Adrenal gland (tissue), 12 donors: ENCODE data around the gene COL8A2. TPM values are rescaled to one million over a fixed set of nuclear protein-coding genes. Genes with fewer than 3 reads are reported as not detected.
A peak's percentile ranks its signal among the peaks of the same experiment; 100 is the strongest.

ENCODE experiments used
- DNase-seq, 7 donors: peaks; one replicate each; pipeline ENCODE4 v3.0.0-alpha.2; 2019 to 2020
- H3K27ac ChIP-seq, 5 donors: fragments of 200-600 bp; sonication (generic) in 4 of 5; 1 replicate in 3 of 5; 2 replicates in 2 of 5; pipeline versions ENCODE4 v1.5.1 to v1.8.0; 2016 to 2020; ENCODE audit warnings: mild to moderate bottlenecking in 1 of 5
- H3K27me3 ChIP-seq: fragments of 200-600 bp; 2 replicates; pipeline ENCODE4 v1.8.0; 2021
- H3K36me3 ChIP-seq, 2 donors: fragments of 200-600 bp; replicated peaks in 1 of 2; 1 replicate in 1 of 2; 2 replicates in 1 of 2; pipeline versions ENCODE4 v1.5.1 to v1.8.0; 2018 to 2022
- H3K4me1 ChIP-seq, 2 donors: fragments of 200-600 bp; replicated peaks in 1 of 2; 1 replicate in 1 of 2; 2 replicates in 1 of 2; pipeline versions ENCODE4 v1.5.1 to v1.8.0; 2018 to 2021
- H3K4me3 ChIP-seq, 4 donors: fragments of 200-600 bp; sonication (generic) in 3 of 4; one replicate each; pipeline ENCODE4 v1.5.1; 2016 to 2018
- H3K9me3 ChIP-seq, 3 donors: fragments of 200-600 bp; sonication (generic) in 1 of 3; replicated peaks in 1 of 3; 1 replicate in 2 of 3; 2 replicates in 1 of 3; pipeline versions ENCODE4 v1.5.1 to v1.8.0; 2016 to 2021
- CTCF ChIP-seq, 6 experiments: fragments of 450-650 bp in 4 of 6; fragments of 200-600 bp in 2 of 6; sonication (generic) in 1 of 6; IDR thresholded peaks; 1 replicate in 5 of 6; 2 replicates in 1 of 6; pipeline versions ENCODE4 v1.5.1 to v1.8.0; 2016 to 2021; ENCODE audit warnings: antibody characterized with exemption in 6 of 6, mild to moderate bottlenecking in 2 of 6, moderate library complexity in 1 of 6
- POLR2A ChIP-seq, 2 donors: fragments of 450-650 bp; IDR thresholded peaks; one replicate each; pipeline ENCODE4 v1.6.1; 2017; ENCODE audit warnings: antibody characterized with exemption in 2 of 2, mild to moderate bottlenecking in 2 of 2, moderate library complexity in 1 of 2
- WGBS, 4 donors: extraction: QIAGEN DNeasy Blood & Tissue Kit in 2 of 4; methylation state at CpG; one replicate each; pipeline versions ENCODE4 v1.1.5 to v1.1.7; 2013 to 2017; 5-methylcytosine and 5-hydroxymethylcytosine counted together
- intact Hi-C, 2 donors: fragments of 100-400 bp; cut with DNase I; formaldehyde crosslinking; loops; one replicate each; pipeline versions ENCODE4 v1.14.1 to v1.15.0; 2022 to 2023
- polyA plus RNA-seq, 3 donors: library from polyadenylated mRNA; stranded (reverse); fragments of 200-250 nt in 2 of 3; fragments of 350-450 nt in 1 of 3; fragmentation: Illumina TruSeq in 1 of 3; extraction: RNeasy Lipid Tissue Mini Kit (QIAGEN cat#74804) in 1 of 3; gene quantifications; one replicate each; pipeline ENCODE4 v1.2.3, GENCODE V29; 2013 to 2014
- total RNA-seq, 9 donors: library from RNA; depleted of rRNA in 4 of 9; stranded (reverse); fragments of >200 nt in 4 of 9; fragments of 120-200 nt in 1 of 9; fragmentation: NEBNext Ultra II Directional in 1 of 9; extraction: Animal tissue kit (Norgen Biotek cat#: 25700) in 1 of 9; gene quantifications; one replicate each; pipeline versions ENCODE4 v1.1.0 to v1.2.4, GENCODE V29; 2013 to 2023
- donor health status: healthy with polysubstance abuse.
- donor health status: Bipolar disorder and iron deficiency.
- donor health status: DM: yes; HTN: yes; CAD: no.
- donor health status: DM: no; HTN: no; CAD: no.
- donor health status: DM: no; HTN: no; CAD: no.
- donor health status: DM: yes; HTN: yes; CAD: no.

Gene COL8A2
- total and polyA plus RNA-seq, 12 donors, result 0.66 to 6.6 (median 1.9) TPM

- Histone ChIP-seq H3K36me3 (peaks cover 0 to 28% of the 10 kb centered on the region in 2 donors), H3K27ac (peak overlapping the region; percentile 30 to 89 (median 57)), H3K9me3 (no peaks in the 10 kb centered on the region), H3K4me3 (no peak overlapping the region), H3K4me1 (peaks cover 21 to 65% of the 10 kb centered on the region in 2 donors), H3K27me3 (no peaks in the 10 kb centered on the region)
- TF ChIP-seq CTCF (IDR thresholded peaks at IDR 0.05) (no peak), POLR2A (IDR thresholded peaks at IDR 0.05) (no peak)
- DNase-seq, result peak; percentile 60 to 90 (median 86)
- WGBS, 4 donors, result 38 to 50% (median 41%) methylated on average over 1 of the region's 1 CpG
- intact Hi-C loops, result no loop called here
Observed at GRCh38 chr1:36136535-36136934, 11.5 kb upstream of the COL8A2 start.

GRCh38 chr1:36135796-36136195, 10.8 kb upstream of the COL8A2 start:
- peaks cover 21 to 58% of the 10 kb centered on the region in 2 donors for H3K4me1 ChIP-seq
- H3K36me3 ChIP-seq, result peaks cover 0 to 28% of the 10 kb centered on the region in 2 donors
- no peak for DNase-seq
- no peaks in the 10 kb centered on the region for H3K27me3 ChIP-seq
- no peaks in the 10 kb centered on the region for H3K9me3 ChIP-seq
- H3K4me3 ChIP-seq, result no peak overlapping the region
- intact Hi-C loops, result no loop called here
- H3K27ac ChIP-seq, result peak overlapping the region; percentile 30 to 89 (median 57)
- TF ChIP-seq CTCF (IDR thresholded peaks at IDR 0.05), result no peak
- TF ChIP-seq POLR2A (IDR thresholded peaks at IDR 0.05), result no peak

GRCh38 chr1:36135330-36135667, 10.3 kb upstream of the COL8A2 start:
- WGBS, 4 donors, result 65 to 77% (median 67%) methylated on average over 6 of the region's 6 CpGs
- Histone ChIP-seq H3K4me3 (no peak overlapping the region), H3K36me3 (peaks cover 0 to 28% of the 10 kb centered on the region in 2 donors), H3K27ac (peak overlapping the region in 3 of 5 donors; percentile 56 to 89 (median 85)), H3K4me1 (peaks cover 18 to 53% of the 10 kb centered on the region in 2 donors), H3K27me3 (no peaks in the 10 kb centered on the region), H3K9me3 (no peaks in the 10 kb centered on the region)
- no peak for TF ChIP-seq CTCF (IDR thresholded peaks at IDR 0.05)
- no peak for TF ChIP-seq POLR2A (IDR thresholded peaks at IDR 0.05)
- intact Hi-C loops, result no loop called here
- no peak for DNase-seq

- Histone ChIP-seq H3K27ac (peak overlapping the region in 3 of 5 donors; percentile 56 to 89 (median 85)), H3K4me3 (no peak overlapping the region), H3K36me3 (peaks cover 0 to 28% of the 10 kb centered on the region in 2 donors), H3K27me3 (no peaks in the 10 kb centered on the region), H3K9me3 (no peaks in the 10 kb centered on the region), H3K4me1 (peaks cover 12 to 47% of the 10 kb centered on the region in 2 donors)
- 60 to 70% (median 64%) methylated on average over 6 to 7 of the region's 7 CpGs for WGBS, 4 donors
- intact Hi-C loops, result loop anchor here (5.0 kb wide), 1 partner anchor 37 kb away; no protein-coding TSS in a partner anchor
- TF ChIP-seq POLR2A (IDR thresholded peaks at IDR 0.05) (no peak), CTCF (IDR thresholded peaks at IDR 0.05) (peak; percentile 48 to 77 (median 64))
- peak in 6 of 7 donors; percentile 51 to 78 (median 66) for DNase-seq
Observed at GRCh38 chr1:36134505-36135329, 9.7 kb upstream of the COL8A2 start.
